ENCODE data around the gene SAE1. TPM values are rescaled to one million over a fixed set of nuclear protein-coding genes. Genes with fewer than 3 reads are reported as not detected.

SAE1 gene
- 100 to 1,000 TPM in 2 of 3 donors, 10 to 100 TPM in 1; 88.7 to 137 (median 127) TPM for polyA plus RNA-seq (ENCODE audit: insufficient read length in 3 of 3)
- long read RNA-seq, donor 1, transcript SAE1-201 (9 exons, 2,049 nt) = major isoform, 23 of 44 reads
- long read RNA-seq, donor 1, partial matches to known transcripts = 20 of 44 reads
- long read RNA-seq, donor 1, other reads (novel, unspliced or antisense) = 0 of 44 reads
- long read RNA-seq, donor 2, transcript SAE1-201 (9 exons, 2,049 nt) = major isoform, 22 of 25 reads
- long read RNA-seq, donor 2, partial matches to known transcripts = 0 of 25 reads
- long read RNA-seq, donor 2, other reads (novel, unspliced or antisense) = 0 of 25 reads
- long read RNA-seq, donor 3, transcript SAE1-201 (9 exons, 2,049 nt) = major isoform, 39 of 57 reads
- long read RNA-seq, donor 3, partial matches to known transcripts = 18 of 57 reads
- long read RNA-seq, donor 3, other reads (novel, unspliced or antisense) = 0 of 57 reads
- long read RNA-seq, donor 4, transcript SAE1-201 (9 exons, 2,049 nt) = major isoform, 24 of 41 reads
- long read RNA-seq, donor 4, partial matches to known transcripts = 14 of 41 reads
- long read RNA-seq, donor 4, other reads (novel, unspliced or antisense) = 0 of 41 reads
- long read RNA-seq, donor 5, transcript SAE1-201 (9 exons, 2,049 nt) = major isoform, 35 of 60 reads
- long read RNA-seq, donor 5, partial matches to known transcripts = 14 of 60 reads
- long read RNA-seq, donor 5, other reads (novel, unspliced or antisense) = 8 of 60 reads
- long read RNA-seq, donor 6, transcript SAE1-201 (9 exons, 2,049 nt) = major isoform, 23 of 23 reads
- long read RNA-seq, donor 6, partial matches to known transcripts = 0 of 23 reads
- long read RNA-seq, donor 6, other reads (novel, unspliced or antisense) = 0 of 23 reads
- long read RNA-seq, donor 7, transcript SAE1-201 (9 exons, 2,049 nt) = major isoform, 21 of 56 reads
- long read RNA-seq, donor 7, partial matches to known transcripts = 30 of 56 reads
- long read RNA-seq, donor 7, other reads (novel, unspliced or antisense) = 0 of 56 reads
- long read RNA-seq, donor 8, transcript SAE1-201 (9 exons, 2,049 nt) = major isoform, 35 of 43 reads
- long read RNA-seq, donor 8, transcript SAE1-202 (8 exons, 1,851 nt) = minor isoform, 6 of 43 reads
- long read RNA-seq, donor 8, partial matches to known transcripts = 0 of 43 reads
- long read RNA-seq, donor 8, other reads (novel, unspliced or antisense) = 0 of 43 reads
- long read RNA-seq, donor 9, transcript SAE1-201 (9 exons, 2,049 nt) = major isoform, 29 of 43 reads
- long read RNA-seq, donor 9, partial matches to known transcripts = 13 of 43 reads
- long read RNA-seq, donor 9, other reads (novel, unspliced or antisense) = 0 of 43 reads
- long read RNA-seq, donor 10, transcript SAE1-201 (9 exons, 2,049 nt) = major isoform, 21 of 50 reads
- long read RNA-seq, donor 10, partial matches to known transcripts = 29 of 50 reads
- long read RNA-seq, donor 10, other reads (novel, unspliced or antisense) = 0 of 50 reads
- long read RNA-seq, donor 11, transcript SAE1-201 (9 exons, 2,049 nt) = major isoform, 23 of 25 reads
- long read RNA-seq, donor 11, partial matches to known transcripts = 0 of 25 reads
- long read RNA-seq, donor 11, other reads (novel, unspliced or antisense) = 0 of 25 reads
- long read RNA-seq, donor 12, transcript SAE1-201 (9 exons, 2,049 nt) = major isoform, 11 of 12 reads
- long read RNA-seq, donor 12, partial matches to known transcripts = 0 of 12 reads
- long read RNA-seq, donor 12, other reads (novel, unspliced or antisense) = 0 of 12 reads
- long read RNA-seq, donor 13, transcript SAE1-201 (9 exons, 2,049 nt) = major isoform, 54 of 123 reads
- long read RNA-seq, donor 13, partial matches to known transcripts = 64 of 123 reads
- long read RNA-seq, donor 13, other reads (novel, unspliced or antisense) = 0 of 123 reads
- long read RNA-seq, donor 14, transcript SAE1-201 (9 exons, 2,049 nt) = major isoform, 21 of 35 reads
- long read RNA-seq, donor 14, partial matches to known transcripts = 13 of 35 reads
- long read RNA-seq, donor 14, other reads (novel, unspliced or antisense) = 0 of 35 reads
- long read RNA-seq, donor 15, transcript SAE1-201 (9 exons, 2,049 nt) = major isoform, 6 of 7 reads
- long read RNA-seq, donor 15, partial matches to known transcripts = 0 of 7 reads
- long read RNA-seq, donor 15, other reads (novel, unspliced or antisense) = 0 of 7 reads
- long read RNA-seq, donor 16, transcript SAE1-201 (9 exons, 2,049 nt) = major isoform, 68 of 90 reads
- long read RNA-seq, donor 16, partial matches to known transcripts = 11 of 90 reads
- long read RNA-seq, donor 16, other reads (novel, unspliced or antisense) = 5 of 90 reads

DNA sequence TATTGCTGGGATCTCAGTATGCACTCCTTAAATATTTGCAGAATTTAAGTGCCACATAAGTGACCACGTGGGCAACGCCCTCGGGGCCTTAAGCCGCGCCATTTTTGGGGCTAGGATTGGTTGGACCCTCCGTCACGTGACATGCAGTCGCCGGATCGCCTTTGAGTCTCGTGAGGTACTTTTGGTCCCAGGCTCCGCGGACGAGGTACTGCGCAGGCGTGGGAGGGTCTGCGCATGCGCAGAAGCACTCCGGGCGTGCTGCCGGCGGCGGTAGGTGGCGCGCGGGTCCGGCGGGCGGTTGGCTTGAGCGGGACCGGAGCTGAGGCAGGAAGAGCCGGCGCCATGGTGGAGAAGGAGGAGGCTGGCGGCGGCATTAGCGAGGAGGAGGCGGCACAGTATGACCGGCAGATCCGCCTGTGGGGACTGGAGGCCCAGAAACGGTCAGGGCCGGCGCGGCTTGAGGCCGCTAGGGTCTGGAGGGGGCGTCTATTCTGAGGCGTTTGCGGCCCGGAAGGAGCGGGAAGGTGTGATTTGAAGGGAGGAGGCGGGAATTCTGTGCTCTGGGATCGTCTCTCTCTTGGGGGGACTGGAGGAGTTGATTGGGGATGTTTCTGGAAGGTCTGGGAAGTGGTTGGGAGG, at the start of gene SAE1:
SAE1 (plus strand) TSS at position 247 of the 639 bp plus-strand sequence; CDS start at position 343, 96 bp downstream.
- DNase-seq (ENCODE audit: extremely low read depth in 1 of 11, low read depth in 9 of 11, low spot score in 4 of 11) = peak; percentile 92 to 98 (median 97)

DNA sequence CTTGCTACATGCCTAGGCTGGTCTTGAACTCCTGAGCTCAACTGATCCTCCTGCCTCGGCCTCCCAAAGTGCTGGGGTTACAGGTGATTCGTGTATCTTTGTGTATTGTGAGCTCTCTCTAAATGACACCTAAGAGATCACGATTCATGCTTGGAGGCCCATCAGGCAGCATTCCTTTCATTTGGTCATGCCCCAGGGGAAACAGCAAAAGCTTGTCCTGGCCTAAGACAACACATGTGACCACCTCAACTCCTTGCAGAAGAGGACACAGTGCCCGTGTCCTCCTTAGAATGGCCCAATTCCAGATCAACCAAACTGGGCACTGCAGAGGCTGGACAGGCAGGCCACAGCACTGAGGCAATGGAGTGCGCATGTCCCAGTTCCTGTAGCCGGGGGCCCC, 49.5 kb upstream of the SAE1 start:
- no peak for DNase-seq (ENCODE audit: extremely low read depth in 1 of 11, low read depth in 9 of 11, low spot score in 4 of 11)

DNA sequence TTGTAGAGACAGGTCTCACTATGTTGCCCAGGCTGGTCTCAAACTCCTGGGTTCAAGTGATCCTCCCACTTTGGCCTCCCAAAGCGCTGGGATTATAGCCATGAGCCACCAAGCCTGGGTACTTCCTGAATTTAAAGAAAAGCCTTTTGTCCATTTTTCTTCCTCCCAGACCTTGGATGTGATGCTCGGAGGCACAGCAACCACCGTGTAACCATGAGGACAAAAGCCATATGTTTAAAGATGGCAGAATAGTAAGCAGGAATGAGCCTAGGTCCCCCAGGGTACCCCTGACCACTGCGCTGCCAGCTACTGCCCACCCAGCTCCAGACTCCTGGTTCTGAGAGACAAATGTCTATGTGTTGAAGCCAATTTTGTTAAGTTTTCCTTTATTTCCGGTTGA, 48.1 kb upstream of the SAE1 start:
- no peak for DNase-seq (ENCODE audit: extremely low read depth in 1 of 11, low read depth in 9 of 11, low spot score in 4 of 11)

DNA sequence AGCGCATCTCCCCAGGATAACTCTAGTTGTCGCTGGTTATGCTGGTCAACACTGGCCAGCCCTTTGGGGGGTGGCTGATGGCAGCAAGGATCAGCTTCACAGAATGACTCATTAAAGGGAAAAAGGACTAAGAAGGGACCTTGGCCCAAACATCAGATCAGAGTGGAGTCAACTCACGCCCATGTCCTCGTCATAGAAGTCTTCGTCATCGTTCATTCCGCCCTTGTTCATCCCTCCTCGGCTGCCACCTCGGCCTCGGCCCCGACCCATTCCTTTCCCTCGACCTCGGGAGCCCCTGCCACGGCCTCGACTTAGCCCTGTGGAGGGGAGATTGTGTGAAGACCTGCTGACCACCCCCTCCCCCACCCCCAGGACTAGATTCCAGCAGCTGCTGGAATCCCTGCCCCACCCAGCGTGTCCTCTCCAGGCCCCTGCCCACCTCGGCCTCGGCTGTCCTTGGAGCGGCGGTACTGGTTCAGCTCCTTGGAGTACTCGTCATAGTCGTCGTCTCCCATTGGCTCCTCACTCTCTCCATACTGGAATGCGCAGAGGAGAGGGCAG, 45.7 kb upstream of the SAE1 start:
- no peak for DNase-seq (ENCODE audit: extremely low read depth in 1 of 11, low read depth in 9 of 11, low spot score in 4 of 11)

- DNase-seq (ENCODE audit: extremely low read depth in 1 of 11, low read depth in 9 of 11, low spot score in 4 of 11) = no peak
Observed at GRCh38 chr19:47086280-47086679, 44.4 kb upstream of the SAE1 start.

GRCh38 chr19:47089767-47090350, 40.8 kb upstream of the SAE1 start:
- DNase-seq (ENCODE audit: extremely low read depth in 1 of 11, low read depth in 9 of 11, low spot score in 4 of 11) = no peak

DNA sequence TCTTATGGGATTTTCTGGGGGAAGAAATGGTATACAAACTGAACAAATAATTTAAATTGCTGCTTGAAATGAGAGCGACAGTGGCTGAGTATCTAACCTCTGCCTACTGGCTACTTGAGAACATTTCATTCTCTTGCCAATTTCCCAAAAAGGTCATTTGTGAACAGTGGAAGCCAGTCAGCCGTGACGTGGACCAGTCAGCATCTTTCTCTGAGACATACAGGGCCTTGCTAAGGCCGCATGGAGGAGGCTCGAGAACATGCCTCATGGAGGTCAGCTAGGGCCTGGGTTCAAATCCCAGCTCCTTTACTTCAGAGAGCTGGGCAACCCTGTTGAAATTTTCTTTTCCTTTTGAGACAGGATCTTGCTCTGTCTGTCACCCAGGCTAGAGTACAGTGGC, 37.4 kb upstream of the SAE1 start:
- no peak for DNase-seq (ENCODE audit: extremely low read depth in 1 of 11, low read depth in 9 of 11, low spot score in 4 of 11)

GRCh38 chr19:47093841-47094240, 36.8 kb upstream of the SAE1 start:
- DNase-seq (ENCODE audit: extremely low read depth in 1 of 11, low read depth in 9 of 11, low spot score in 4 of 11) = no peak

DNA sequence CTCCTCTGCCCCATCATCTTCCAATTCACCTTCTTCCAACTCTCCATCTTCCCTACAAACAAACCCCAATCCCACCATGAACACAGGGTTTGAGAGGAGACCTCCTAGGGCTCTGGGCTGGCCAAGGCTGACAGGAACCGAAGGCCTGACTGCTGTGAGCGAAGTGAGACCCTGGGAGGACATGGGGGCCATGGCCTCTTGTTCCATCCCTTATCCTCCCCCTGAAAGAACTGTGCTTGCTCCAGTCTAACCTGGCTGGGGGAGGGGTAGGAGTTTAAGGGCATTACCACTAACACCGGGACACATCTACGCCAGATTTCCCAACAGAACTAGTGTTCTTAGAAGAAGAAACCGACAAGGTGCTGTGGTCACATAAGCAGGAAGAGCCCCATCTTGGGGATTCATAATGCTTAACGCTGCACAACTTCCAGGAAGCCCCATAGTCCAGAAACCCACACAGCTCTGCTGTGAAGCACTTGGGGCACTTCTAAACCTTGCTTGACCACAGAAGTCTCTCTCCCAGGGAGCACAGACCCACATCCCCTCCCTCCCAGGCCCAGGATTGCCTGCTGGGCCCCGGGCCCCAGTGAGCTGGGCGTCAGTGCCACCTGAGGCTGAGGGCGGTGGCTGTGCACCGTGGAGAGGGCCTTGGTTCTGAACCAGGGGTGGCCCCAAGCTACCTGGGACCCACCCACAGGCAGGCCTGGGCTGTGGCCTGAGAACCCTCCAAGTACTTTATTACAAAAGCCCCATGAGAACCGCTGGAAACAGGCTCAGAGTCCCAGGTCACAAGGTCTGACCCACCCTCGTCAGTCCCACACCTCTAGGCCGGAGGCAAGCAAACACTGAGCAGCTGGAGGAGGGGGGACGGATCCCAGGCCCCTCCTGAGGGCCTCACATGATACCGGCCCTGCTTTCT, 35.8 kb upstream of the SAE1 start:
- no peak for DNase-seq (ENCODE audit: extremely low read depth in 1 of 11, low read depth in 9 of 11, low spot score in 4 of 11)

DNA sequence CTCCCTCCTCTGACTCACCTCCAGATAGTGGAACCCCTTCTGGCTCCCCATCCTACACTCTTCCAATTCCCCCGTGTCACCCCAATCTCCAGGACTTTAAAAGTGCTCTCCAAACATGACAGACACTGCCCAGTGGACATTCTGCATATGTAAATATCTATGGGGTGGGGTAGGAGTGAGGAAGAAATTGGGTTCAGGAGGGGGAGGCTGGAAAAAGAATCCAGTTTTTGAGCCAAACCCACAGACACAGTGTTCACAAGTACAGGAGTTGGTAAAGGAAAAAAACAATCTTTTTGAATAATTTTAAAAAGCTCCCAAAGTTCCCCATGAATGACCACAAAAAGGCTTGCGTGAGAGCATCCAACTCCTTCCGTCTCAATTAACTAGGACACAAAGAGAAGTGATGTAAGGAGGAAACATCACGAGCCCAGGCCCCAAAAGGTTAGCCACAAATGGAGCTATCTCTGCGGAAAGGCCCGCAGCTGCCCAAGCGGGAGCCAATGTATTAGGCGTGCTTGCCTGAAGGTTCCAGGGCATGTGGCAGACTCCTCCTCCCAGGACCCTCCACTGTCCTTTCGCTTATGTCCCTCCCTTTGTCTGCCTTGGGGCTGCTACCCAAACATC, 35.0 kb upstream of the SAE1 start:
- no peak for DNase-seq (ENCODE audit: extremely low read depth in 1 of 11, low read depth in 9 of 11, low spot score in 4 of 11)

DNA sequence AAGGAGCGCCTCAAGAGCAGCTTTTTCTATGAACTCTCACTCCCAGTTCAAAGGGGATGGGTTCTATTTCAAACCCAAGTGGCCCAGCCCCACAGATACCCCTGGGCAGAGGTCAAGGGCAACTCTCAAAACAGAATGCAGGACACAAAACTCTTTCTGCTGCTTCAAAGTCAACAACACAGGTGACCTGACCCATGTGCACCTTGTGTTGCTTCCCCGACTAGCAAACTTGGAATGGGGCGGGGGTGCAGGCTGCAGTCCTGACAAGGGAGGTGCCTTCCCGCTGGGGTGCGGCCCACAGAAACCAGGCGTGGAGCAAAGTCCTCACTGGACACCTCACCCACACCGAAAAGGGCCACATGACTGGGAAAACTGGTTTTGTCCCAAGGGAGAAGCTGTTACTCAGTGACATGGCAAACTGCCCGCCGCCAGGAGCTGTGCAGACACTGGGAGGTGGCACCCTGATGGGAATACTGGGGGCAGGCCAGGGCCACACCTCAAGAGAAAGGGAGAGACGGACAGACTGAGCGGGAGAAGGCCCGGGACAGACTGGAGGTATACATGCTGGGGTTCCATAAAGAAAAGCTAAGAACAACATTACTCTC, 34.4 kb upstream of the SAE1 start:
- no peak for DNase-seq (ENCODE audit: extremely low read depth in 1 of 11, low read depth in 9 of 11, low spot score in 4 of 11)

GRCh38 chr19:47096721-47097120, 33.9 kb upstream of the SAE1 start:
- no peak for DNase-seq (ENCODE audit: extremely low read depth in 1 of 11, low read depth in 9 of 11, low spot score in 4 of 11)

DNA sequence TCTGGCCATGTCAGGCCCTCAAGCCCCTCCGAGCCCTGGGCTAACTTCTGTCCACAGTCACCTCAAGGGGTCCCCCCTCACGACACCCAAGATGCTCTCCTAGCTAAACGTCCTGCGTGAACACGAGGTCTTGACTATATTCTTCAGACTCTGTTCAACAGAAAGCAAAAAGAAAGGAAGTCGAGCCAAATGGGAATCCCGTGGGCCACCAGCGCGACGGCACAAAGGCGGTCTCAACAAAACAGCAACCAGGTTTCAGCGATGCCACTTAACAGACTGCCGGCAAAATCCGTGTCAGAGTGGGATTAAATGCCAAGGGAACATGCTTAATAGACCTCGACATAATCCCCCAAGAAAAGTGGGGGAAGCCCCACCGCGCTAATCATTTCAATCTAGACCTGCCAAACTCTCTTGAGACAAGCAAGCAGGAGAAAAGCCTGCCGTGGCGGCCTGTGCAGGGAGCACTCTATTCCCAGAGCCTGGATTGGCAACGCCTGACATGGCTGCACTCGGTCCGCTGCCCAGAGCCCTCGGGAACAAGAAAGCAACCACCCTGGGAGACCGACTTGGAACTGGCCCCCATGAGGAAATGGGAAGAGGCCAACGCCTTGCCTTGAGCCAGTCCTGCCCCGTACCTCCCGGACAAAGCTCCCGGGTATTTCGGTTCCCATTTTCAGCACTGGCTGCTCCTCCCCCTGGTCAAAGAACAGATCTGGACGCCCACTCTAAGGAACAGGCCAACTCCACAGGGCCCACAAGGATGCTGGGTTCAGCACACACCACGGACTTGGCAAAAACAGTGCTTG, 33.0 kb upstream of the SAE1 start:
- DNase-seq (ENCODE audit: extremely low read depth in 1 of 11, low read depth in 9 of 11, low spot score in 4 of 11) = no peak
